AG04450 (cell line): ENCODE data around the gene ZIM2. TPM values are rescaled to one million over a fixed set of nuclear protein-coding genes. Genes with fewer than 3 reads are reported as not detected.

Experiments used
- CTCF ChIA-PET: fragments of 300-600, 350-600 bp; formaldehyde crosslinking; extraction: SDS; loops from one replicate; lab custom pipeline; 2022; ENCODE audit warnings: antibody characterized with exemption, inconsistent platforms; lab: Charles Lee
- POLR2A ChIA-PET: fragments of 350-600 bp; formaldehyde crosslinking; extraction: SDS; loops from one replicate; lab custom pipeline; 2021; ENCODE audit warnings: antibody characterized with exemption, inconsistent platforms; lab: Yijun Ruan, JAX
- DNase-seq: peaks from one replicate; pipeline ENCODE4 v3.0.0-alpha.2; 2011; ENCODE audit warnings: low read depth, low spot score
- H3K27ac ChIP-seq: one replicate; pipeline ENCODE4 v1.5.1; 2012; ENCODE audit warnings: low read depth, low read length, control low read depth
- H3K27me3 ChIP-seq: one replicate; pipeline ENCODE4 v1.6.0; 2012; ENCODE audit warnings: low read length; ENCODE audit not compliant: control insufficient read depth, insufficient read depth
- H3K4me3 ChIP-seq: 2 replicates; pipeline ENCODE4 v1.5.1; 2011; ENCODE audit warnings: mild to moderate bottlenecking, low read depth, low read length, control low read depth
- H3K9me3 ChIP-seq: 2 replicates; pipeline ENCODE4 v1.5.1; 2012; ENCODE audit warnings: low read length; ENCODE audit not compliant: control insufficient read depth, insufficient read depth
- CTCF ChIP-seq: IDR thresholded peaks from 2 replicates; pipeline ENCODE4 v1.5.1; 2011; ENCODE audit warnings: low read depth, low read length, control low read depth, inconsistent platforms
- polyA plus RNA-seq: library from polyadenylated mRNA; depleted of rRNA; stranded (reverse); fragments of >200 nt; gene quantifications from 2 replicates; pipeline ENCODE4 v1.2.3, GENCODE V29; 2011; rRNA removed
- small RNA-seq: library from RNA; depleted of rRNA; stranded (forward); fragments of <200 nt; gene quantifications from one replicate; pipeline ENCODE3, GENCODE V24; 2012; ENCODE audit warnings: low read depth; ENCODE audit not compliant: insufficient read length

The ZIM2 gene
- polyA plus RNA-seq, 1 experiment = not detected

- ChIA-PET POLR2A (no interaction called here), CTCF (no interaction called here)
- Histone ChIP-seq H3K27me3 (no peaks in the 10 kb centered on the region), H3K4me3 (no peak overlapping the region), H3K27ac (no peak overlapping the region), H3K9me3 (peaks cover 39% of the 10 kb centered on the region)
- TF ChIP-seq CTCF = no peak
- no peak for DNase-seq
Measured at GRCh38 chr19:56740501-56740900, 100.0 kb downstream of the ZIM2 start.

- ChIA-PET POLR2A (no interaction called here), CTCF (no interaction called here)
- H3K4me3 ChIP-seq = no peak overlapping the region
- peaks cover 43% of the 10 kb centered on the region for H3K9me3 ChIP-seq
- no peaks in the 10 kb centered on the region for H3K27me3 ChIP-seq
- no peak for TF ChIP-seq CTCF
- DNase-seq = no peak
- no peak overlapping the region for H3K27ac ChIP-seq
Measured at GRCh38 chr19:56736571-56736970, 104.0 kb downstream of the ZIM2 start.

- Histone ChIP-seq H3K4me3 (no peak overlapping the region), H3K27ac (no peak overlapping the region), H3K9me3 (peaks cover 41% of the 10 kb centered on the region), H3K27me3 (no peaks in the 10 kb centered on the region)
- TF ChIP-seq CTCF = no peak
- no peak for DNase-seq
- ChIA-PET POLR2A (no interaction called here), CTCF (no interaction called here)
Measured at GRCh38 chr19:56732976-56733375, 107.5 kb downstream of the ZIM2 start.

GRCh38 chr19:56727677-56728076 lies 112.8 kb downstream of the ZIM2 start:
- H3K27ac ChIP-seq = no peak overlapping the region
- ChIA-PET POLR2A (no interaction called here), CTCF (no interaction called here)
- DNase-seq = no peak
- no peak overlapping the region for H3K4me3 ChIP-seq
- H3K27me3 ChIP-seq = no peaks in the 10 kb centered on the region
- TF ChIP-seq CTCF = no peak
- peaks cover 44% of the 10 kb centered on the region for H3K9me3 ChIP-seq

- TF ChIP-seq CTCF = no peak
- H3K27me3 ChIP-seq = no peaks in the 10 kb centered on the region
- peaks cover 40% of the 10 kb centered on the region for H3K9me3 ChIP-seq
- ChIA-PET CTCF (no interaction called here), POLR2A (no interaction called here)
- DNase-seq = no peak
- H3K27ac ChIP-seq = no peak overlapping the region
- H3K4me3 ChIP-seq = no peak overlapping the region
Measured at GRCh38 chr19:56725829-56726424, 114.6 kb downstream of the ZIM2 start.

Small RNAs within 50 kb of the gene (small RNA-seq; reads per million reads assigned to genes)
- gene AC006115.2 = not detected

Other genes with a start within 250 kb of the ZIM2 start
- gene ZNF71, start 245.4 kb downstream of the ZIM2 start, polyA plus RNA-seq = 4.7 and 6.4 TPM in 2 replicates
- 0.17 and 0.20 TPM in 2 replicates for gene SMIM17, start 197.6 kb downstream of the ZIM2 start, polyA plus RNA-seq
- not detected in 2 replicates for gene ZNF835, start 169.0 kb downstream of the ZIM2 start, polyA plus RNA-seq
- gene PEG3, start within 50 bp of the ZIM2 start, polyA plus RNA-seq = 0.01 TPM in 1 of 2 replicates, not detected in the other